ENCODE results near the gene TESK2. TPM values are rescaled to one million over a fixed set of nuclear protein-coding genes. Genes with fewer than 3 reads are reported as not detected.

Gene TESK2
- polyA plus RNA-seq, 1 donor from 2014 or later = 0.51 TPM

- Histone ChIP-seq H3K27ac (ENCODE audit: low read length) (no peak overlapping the region), H3K4me2 (ENCODE audit: low read length) (no peak overlapping the region), H3K27me3 (ENCODE audit: insufficient read depth, low read depth, low read length) (no peaks in the 10 kb centered on the region), H4K20me1 (ENCODE audit: insufficient read depth) (no peaks in the 10 kb centered on the region), H2AFZ (ENCODE audit: low read depth, low read length) (no peak overlapping the region), H3K9me2 (ENCODE audit: insufficient read depth, low read length) (no peaks in the 10 kb centered on the region), H3K9me3 (ENCODE audit: low read length) (no peaks in the 10 kb centered on the region), H3F3A (ENCODE audit: insufficient read depth, low read length, poor library complexity, severe bottlenecking) (no peaks in the 10 kb centered on the region), H3K36me3 (ENCODE audit: insufficient read depth, low read length) (peaks cover 4% of the 10 kb centered on the region), H3K79me2 (replicated peaks; ENCODE audit: insufficient read depth, low read length) (no peaks in the 10 kb centered on the region), H3K4me3 (ENCODE audit: low read length) (no peak overlapping the region), H3K9ac (ENCODE audit: low read length) (no peak overlapping the region)
- no peak for TF ChIP-seq RAD21 (conservative IDR thresholded peaks at IDR 0.05)
- no peak for TF ChIP-seq CTCF (IDR thresholded peaks at IDR 0.05; ENCODE audit: poor library complexity, severe bottlenecking)
- TF ChIP-seq REST (IDR thresholded peaks at IDR 0.05; ENCODE audit: borderline replicate concordance) = no peak
- no peak for TF ChIP-seq EZH2 (IDR thresholded peaks at IDR 0.05; ENCODE audit: borderline replicate concordance, insufficient read depth, low read length, poor library complexity, severe bottlenecking)
- no peak for TF ChIP-seq MXI1 (conservative IDR thresholded peaks at IDR 0.05; ENCODE audit: poor library complexity, severe bottlenecking)
- no peak for TF ChIP-seq SMC3 (conservative IDR thresholded peaks at IDR 0.05; ENCODE audit: poor library complexity)
- TF ChIP-seq EP300 (conservative IDR thresholded peaks at IDR 0.05; ENCODE audit: poor library complexity, severe bottlenecking) = no peak
- TF ChIP-seq POLR2AphosphoS5 (IDR thresholded peaks at IDR 0.05) = no peak
- TF ChIP-seq TAF1 (IDR thresholded peaks at IDR 0.05; ENCODE audit: low read depth) = no peak
These were observed 19.3 kb upstream of the TESK2 start for GRCh38 chr1:45510036-45510971.

- H3F3A ChIP-seq (ENCODE audit: insufficient read depth, low read length, poor library complexity, severe bottlenecking) = no peaks in the 10 kb centered on the region
- no peak overlapping the region for H3K27ac ChIP-seq (ENCODE audit: low read length)
- no peak for TF ChIP-seq EZH2 (IDR thresholded peaks at IDR 0.05; ENCODE audit: borderline replicate concordance, insufficient read depth, low read length, poor library complexity, severe bottlenecking)
- TF ChIP-seq POLR2AphosphoS5 (IDR thresholded peaks at IDR 0.05) = no peak
- TF ChIP-seq RAD21 (conservative IDR thresholded peaks at IDR 0.05) = no peak
- no peak for TF ChIP-seq REST (IDR thresholded peaks at IDR 0.05; ENCODE audit: borderline replicate concordance)
- TF ChIP-seq MXI1 (conservative IDR thresholded peaks at IDR 0.05; ENCODE audit: poor library complexity, severe bottlenecking) = no peak
- no peak for TF ChIP-seq SMC3 (conservative IDR thresholded peaks at IDR 0.05; ENCODE audit: poor library complexity)
- no peak for TF ChIP-seq EP300 (conservative IDR thresholded peaks at IDR 0.05; ENCODE audit: poor library complexity, severe bottlenecking)
- TF ChIP-seq CTCF (IDR thresholded peaks at IDR 0.05; ENCODE audit: poor library complexity, severe bottlenecking) = no peak
- no peak for TF ChIP-seq TAF1 (IDR thresholded peaks at IDR 0.05; ENCODE audit: low read depth)
- no peak overlapping the region for H3K9ac ChIP-seq (ENCODE audit: low read length)
- no peaks in the 10 kb centered on the region for H3K9me2 ChIP-seq (ENCODE audit: insufficient read depth, low read length)
- H3K79me2 ChIP-seq (replicated peaks; ENCODE audit: insufficient read depth, low read length) = no peaks in the 10 kb centered on the region
- H3K9me3 ChIP-seq (ENCODE audit: low read length) = no peaks in the 10 kb centered on the region
- no peak overlapping the region for H2AFZ ChIP-seq (ENCODE audit: low read depth, low read length)
- H4K20me1 ChIP-seq (ENCODE audit: insufficient read depth) = no peaks in the 10 kb centered on the region
- H3K27me3 ChIP-seq (ENCODE audit: insufficient read depth, low read depth, low read length) = no peaks in the 10 kb centered on the region
- H3K36me3 ChIP-seq (ENCODE audit: insufficient read depth, low read length) = no peaks in the 10 kb centered on the region
- no peak overlapping the region for H3K4me3 ChIP-seq (ENCODE audit: low read length)
- H3K4me2 ChIP-seq (ENCODE audit: low read length) = no peak overlapping the region
These were observed 17.6 kb upstream of the TESK2 start for GRCh38 chr1:45508295-45509151.

Measured in neural cell (in vitro differentiated cells).